Keratinocyte (primary cell): ENCODE data around the gene PLS1. TPM values are rescaled to one million over a fixed set of nuclear protein-coding genes. Genes with fewer than 3 reads are reported as not detected.
A peak's percentile ranks its signal among the peaks of the same experiment; 100 is the strongest.
"Not testable (repeated sequence)": the region's sequence is repeated elsewhere in the genome, so short reads cannot be mapped to it uniquely, and the experiment has no call there.

Source experiments
- DNase-seq: peaks from one replicate; pipeline ENCODE4 v3.0.0-alpha.2; 2011; ENCODE audit warnings: low read depth, missing footprints, low spot score
- FAIRE-seq: peaks from 2 replicates; lab custom pipeline; 2011; peaks lifted over from hg19 to GRCh38; lab: Jason Lieb, UNC
- H2AFZ ChIP-seq: 2 replicates; pipeline ENCODE4 v1.6.0; 2012; ENCODE audit warnings: low read length, control low read depth, inconsistent platforms; ENCODE audit not compliant: control insufficient read depth
- H3K27ac ChIP-seq: 2 replicates; pipeline ENCODE4 v1.5.1; 2011; ENCODE audit warnings: low read length; ENCODE audit not compliant: control insufficient read depth, insufficient read depth
- H3K27me3 ChIP-seq: 3 replicates; pipeline ENCODE4 v1.6.0; 2011; ENCODE audit warnings: low read length; ENCODE audit not compliant: control insufficient read depth, insufficient read depth; ENCODE audit errors: extremely low read depth
- H3K36me3 ChIP-seq, 2 experiments: 2 replicates in 1 of 2; 3 replicates in 1 of 2; pipeline ENCODE4 v1.5.1; 2011; ENCODE audit warnings: low read length in 2 of 2, mild to moderate bottlenecking in 1 of 2; ENCODE audit not compliant: control insufficient read depth in 2 of 2, insufficient read depth in 2 of 2; ENCODE audit errors: extremely low read depth in 1 of 2
- H3K4me1 ChIP-seq: 3 replicates; pipeline ENCODE4 v1.5.1; 2011; ENCODE audit warnings: low read length; ENCODE audit not compliant: control insufficient read depth, insufficient read depth; ENCODE audit errors: extremely low read depth
- H3K4me2 ChIP-seq: 3 replicates; pipeline ENCODE4 v1.6.0; 2011; ENCODE audit warnings: low read depth, low read length; ENCODE audit not compliant: control insufficient read depth, insufficient read depth; ENCODE audit errors: extremely low read depth
- H3K4me3 ChIP-seq, 3 experiments: fragments of 200-600 bp in 1 of 3; sonication (generic) in 1 of 3; 2 replicates in 2 of 3; 3 replicates in 1 of 3; pipeline ENCODE4 v1.5.1; 2011 to 2016; ENCODE audit warnings: low read length in 3 of 3, mild to moderate bottlenecking in 3 of 3, control low read depth in 2 of 3, inconsistent platforms in 1 of 3, low read depth in 1 of 3, mixed read lengths in 1 of 3, mixed run types in 1 of 3, moderate library complexity in 1 of 3; ENCODE audit not compliant: control insufficient read depth in 2 of 3, insufficient read depth in 2 of 3; ENCODE audit errors: extremely low read depth in 1 of 3
- H3K79me2 ChIP-seq: 2 replicates; pipeline ENCODE4 v1.6.0; 2012; ENCODE audit warnings: low read length; ENCODE audit not compliant: control insufficient read depth, insufficient read depth
- H3K9ac ChIP-seq: 3 replicates; pipeline ENCODE4 v1.6.0; 2011; ENCODE audit warnings: low read length; ENCODE audit not compliant: control insufficient read depth, insufficient read depth; ENCODE audit errors: extremely low read depth
- H3K9me1 ChIP-seq: 3 replicates; pipeline ENCODE4 v1.6.0; 2011; ENCODE audit warnings: low read length; ENCODE audit not compliant: control insufficient read depth, insufficient read depth; ENCODE audit errors: extremely low read depth
- H3K9me3 ChIP-seq: 2 replicates; pipeline ENCODE4 v1.5.1; 2012; ENCODE audit warnings: low read depth, low read length; ENCODE audit not compliant: control insufficient read depth
- H4K20me1 ChIP-seq: 3 replicates; pipeline ENCODE4 v1.6.0; 2011; ENCODE audit warnings: low read length; ENCODE audit not compliant: control insufficient read depth, insufficient read depth; ENCODE audit errors: extremely low read depth
- EZH2 ChIP-seq: IDR thresholded peaks from one replicate; pipeline ENCODE4 v1.6.1; 2012; ENCODE audit warnings: inconsistent platforms, mild to moderate bottlenecking, low read length, moderate library complexity
- dilution Hi-C: fragments of 300-500 bp; cut with MboI; formaldehyde crosslinking; loops from one replicate; pipeline ENCODE4 v1.7.0; 2020; ENCODE audit warnings: low sequenced_read_pairs; ENCODE audit not compliant: extremely low pct_ligation_motif_present
- polyA minus RNA-seq, 3 experiments: library from RNA; depleted of rRNA, polyadenylated mRNA; stranded (reverse); fragments of >200 nt; gene quantifications; 1 replicate in 1 of 3; 2 replicates in 1 of 3; 3 replicates in 1 of 3; pipeline ENCODE4 v1.2.3, GENCODE V29; 2011
- polyA plus RNA-seq, 5 experiments: library from polyadenylated mRNA; depleted of rRNA in 3 of 5; stranded (reverse) in 3 of 5; stranded (forward) in 1 of 5; unstranded in 1 of 5; fragments of >200 nt; gene quantifications; 1 replicate in 1 of 5; 2 replicates in 3 of 5; 3 replicates in 1 of 5; pipeline versions ENCODE4 v1.2.1 to v1.2.3, GENCODE V29; 2011 to 2012; ENCODE audit warnings: missing spikeins in 2 of 5, low read depth in 1 of 5, low replicate concordance in 1 of 5
- TF ChIP-seq, protein P1 (sequence below), 3 experiments: IDR thresholded peaks in 1 of 3; conservative IDR thresholded peaks in 1 of 3; optimal IDR thresholded peaks in 1 of 3; 2 replicates in 2 of 3; 3 replicates in 1 of 3; pipeline versions ENCODE3 to v1.5.1; 2011; ENCODE audit warnings: low read length in 3 of 3, mild to moderate bottlenecking in 3 of 3, moderate library complexity in 2 of 3, control low read depth in 1 of 3, inconsistent platforms in 1 of 3; ENCODE audit not compliant: insufficient read depth in 2 of 3; ENCODE audit errors: extremely low read depth in 1 of 3

Gene PLS1, protein sequence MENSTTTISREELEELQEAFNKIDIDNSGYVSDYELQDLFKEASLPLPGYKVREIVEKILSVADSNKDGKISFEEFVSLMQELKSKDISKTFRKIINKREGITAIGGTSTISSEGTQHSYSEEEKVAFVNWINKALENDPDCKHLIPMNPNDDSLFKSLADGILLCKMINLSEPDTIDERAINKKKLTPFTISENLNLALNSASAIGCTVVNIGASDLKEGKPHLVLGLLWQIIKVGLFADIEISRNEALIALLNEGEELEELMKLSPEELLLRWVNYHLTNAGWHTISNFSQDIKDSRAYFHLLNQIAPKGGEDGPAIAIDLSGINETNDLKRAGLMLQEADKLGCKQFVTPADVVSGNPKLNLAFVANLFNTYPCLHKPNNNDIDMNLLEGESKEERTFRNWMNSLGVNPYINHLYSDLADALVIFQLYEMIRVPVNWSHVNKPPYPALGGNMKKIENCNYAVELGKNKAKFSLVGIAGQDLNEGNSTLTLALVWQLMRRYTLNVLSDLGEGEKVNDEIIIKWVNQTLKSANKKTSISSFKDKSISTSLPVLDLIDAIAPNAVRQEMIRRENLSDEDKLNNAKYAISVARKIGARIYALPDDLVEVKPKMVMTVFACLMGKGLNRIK
- 6.0 to 13.9 TPM (median 10.3 TPM) in 3 replicates for polyA plus RNA-seq
- polyA plus RNA-seq (2011; ENCODE audit: low read depth), result 5.8 TPM
- 4.8 and 11.9 TPM in 2 replicates for polyA plus RNA-seq (2011; cell fraction: cytosol; rRNA removed)
- polyA plus RNA-seq (2011; cell fraction: nucleus; rRNA removed), result 6.0 and 8.0 TPM in 2 replicates
- 2.7 and 9.3 TPM in 2 replicates for polyA plus RNA-seq (2012; ENCODE audit: low replicate concordance)
- 2.2 to 12.7 TPM (median 3.9 TPM) in 3 replicates for polyA minus RNA-seq
- 6.1 TPM for polyA minus RNA-seq (2011; cell fraction: cytosol; rRNA and poly(A)+ RNA removed)
- 3.2 and 12.5 TPM in 2 replicates for polyA minus RNA-seq (2011; cell fraction: nucleus; rRNA and poly(A)+ RNA removed)

- Histone ChIP-seq H3K4me3 (peak within 1 kb of the TSS; percentile 56 to 95 (median 85)), H3K9me1 (no peaks in the 10 kb centered on the region), H3K79me2 (peaks cover 7% of the 10 kb centered on the region), H3K27me3 (no peaks in the 10 kb centered on the region), H2AFZ (peak within 1 kb of the TSS; percentile 99), H4K20me1 (no peaks in the 10 kb centered on the region), H3K4me1 (peaks cover 21% of the 10 kb centered on the region), H3K9me3 (no peaks in the 10 kb centered on the region), H3K27ac (peak within 1 kb of the TSS; percentile 80), H3K36me3 (no peaks in the 10 kb centered on the region), H3K9ac (peak within 1 kb of the TSS; percentile 80), H3K4me2 (peak within 1 kb of the TSS; percentile 95)
- peak; percentile 62 for FAIRE-seq
- no peak for TF ChIP-seq EZH2
- TF ChIP-seq, protein P1, sequence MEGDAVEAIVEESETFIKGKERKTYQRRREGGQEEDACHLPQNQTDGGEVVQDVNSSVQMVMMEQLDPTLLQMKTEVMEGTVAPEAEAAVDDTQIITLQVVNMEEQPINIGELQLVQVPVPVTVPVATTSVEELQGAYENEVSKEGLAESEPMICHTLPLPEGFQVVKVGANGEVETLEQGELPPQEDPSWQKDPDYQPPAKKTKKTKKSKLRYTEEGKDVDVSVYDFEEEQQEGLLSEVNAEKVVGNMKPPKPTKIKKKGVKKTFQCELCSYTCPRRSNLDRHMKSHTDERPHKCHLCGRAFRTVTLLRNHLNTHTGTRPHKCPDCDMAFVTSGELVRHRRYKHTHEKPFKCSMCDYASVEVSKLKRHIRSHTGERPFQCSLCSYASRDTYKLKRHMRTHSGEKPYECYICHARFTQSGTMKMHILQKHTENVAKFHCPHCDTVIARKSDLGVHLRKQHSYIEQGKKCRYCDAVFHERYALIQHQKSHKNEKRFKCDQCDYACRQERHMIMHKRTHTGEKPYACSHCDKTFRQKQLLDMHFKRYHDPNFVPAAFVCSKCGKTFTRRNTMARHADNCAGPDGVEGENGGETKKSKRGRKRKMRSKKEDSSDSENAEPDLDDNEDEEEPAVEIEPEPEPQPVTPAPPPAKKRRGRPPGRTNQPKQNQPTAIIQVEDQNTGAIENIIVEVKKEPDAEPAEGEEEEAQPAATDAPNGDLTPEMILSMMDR (optimal IDR thresholded peaks at IDR 0.05 in 1 of 3, IDR thresholded peaks at IDR 0.05 in 1 of 3, conservative IDR thresholded peaks at IDR 0.05 in 1 of 3; ENCODE audit: extremely low read depth in 1 of 3, insufficient read depth in 2 of 3, low read length in 3 of 3), result peak in 1 of 3 experiments; percentile 13
- dilution Hi-C loops, result no loop called here
- no peak for DNase-seq
Observed at GRCh38 chr3:142595951-142596725, at the start of gene PLS1. Gene PLS1 (plus strand): TSS chr3:142596393. CDS start chr3:142664238, 67,845 bp downstream.

DNA sequence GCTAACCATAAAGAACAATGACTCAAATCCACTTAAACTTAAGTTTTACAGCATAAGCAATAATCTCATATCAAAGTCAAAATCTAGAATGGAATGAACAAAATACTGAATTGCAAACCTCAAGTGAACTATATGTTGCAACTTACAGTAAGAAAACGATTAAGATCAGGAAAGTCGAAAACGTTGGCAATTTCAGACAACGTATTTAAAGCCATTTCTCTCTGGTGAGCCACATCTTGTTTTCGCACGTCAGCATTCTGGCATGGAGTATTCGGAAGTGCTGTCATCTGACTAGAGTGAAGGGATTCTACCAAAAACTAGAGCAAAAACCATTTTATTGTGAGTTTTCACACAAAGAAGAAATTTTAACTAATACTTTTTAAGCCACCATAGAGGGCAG lies 46.2 kb upstream of the PLS1 start:
- Histone ChIP-seq H3K27ac (no peak overlapping the region), H3K4me3 (no peak overlapping the region), H3K4me1 (no peaks in the 10 kb centered on the region), H3K4me2 (no peak overlapping the region), H4K20me1 (no peaks in the 10 kb centered on the region), H3K36me3 (peaks cover 3 to 9% of the 10 kb centered on the region in 2 experiments), H3K79me2 (no peaks in the 10 kb centered on the region), H2AFZ (no peak overlapping the region), H3K27me3 (no peaks in the 10 kb centered on the region), H3K9me1 (no peaks in the 10 kb centered on the region), H3K9ac (no peak overlapping the region), H3K9me3 (no peaks in the 10 kb centered on the region)
- TF ChIP-seq, protein P1 (optimal IDR thresholded peaks at IDR 0.05 in 1 of 3, IDR thresholded peaks at IDR 0.05 in 1 of 3, conservative IDR thresholded peaks at IDR 0.05 in 1 of 3; ENCODE audit: extremely low read depth in 1 of 3, insufficient read depth in 2 of 3, low read length in 3 of 3), result no peak
- TF ChIP-seq EZH2, result no peak
- FAIRE-seq (no peak), DNase-seq (no peak)
- dilution Hi-C loops, result no loop called here

GRCh38 chr3:142552579-142552978 lies 43.6 kb upstream of the PLS1 start:
- H3K4me3 ChIP-seq, H4K20me1 ChIP-seq, H3K36me3 ChIP-seq, H3K9ac ChIP-seq, H3K4me2 ChIP-seq, H3K27me3 ChIP-seq, dilution Hi-C loops, H3K9me3 ChIP-seq, DNase-seq, H3K79me2 ChIP-seq, H3K27ac ChIP-seq, FAIRE-seq, H2AFZ ChIP-seq, H3K4me1 ChIP-seq, H3K9me1 ChIP-seq: not testable (repeated sequence)
